OCI-LY3 (cell line): ENCODE measurements around the gene MRPL55.

Experiments used
- H2AFZ ChIP-seq: fragments of 200-600, 300-600 bp; shearing (Covaris generic); 2 replicates; pipeline ENCODE4 v1.6.0; 2014; ENCODE audit warnings: antibody characterized with exemption, low read depth, low read length
- H3K27ac ChIP-seq: fragments of 200-600, 300-600 bp; sonication (generic); 2 replicates; pipeline ENCODE4 v1.5.1; 2014; ENCODE audit warnings: mild to moderate bottlenecking, low read length, moderate library complexity, mixed read lengths
- H3K27me3 ChIP-seq: fragments of 200-600, 300-600 bp; sonication (generic); 2 replicates; pipeline ENCODE4 v1.6.1; 2014; ENCODE audit warnings: low read depth, low read length, mixed read lengths
- H3K36me3 ChIP-seq: fragments of 200-600, 300-600 bp; sonication (generic); replicated peaks from 2 replicates; pipeline ENCODE3; 2014; ENCODE audit warnings: low read depth, low read length, mixed read lengths
- H3K4me1 ChIP-seq: fragments of 300-600, 200-600 bp; sonication (generic); 2 replicates; pipeline ENCODE4 v1.6.1; 2014; ENCODE audit warnings: low read length, mixed read lengths
- H3K4me2 ChIP-seq: fragments of 200-600, 300-600 bp; sonication (generic); 2 replicates; pipeline ENCODE4 v1.6.1; 2014; ENCODE audit warnings: low read length, mixed read lengths
- H3K4me3 ChIP-seq: fragments of 300-600, 200-600 bp; sonication (generic); 2 replicates; pipeline ENCODE4 v1.5.1; 2014; ENCODE audit warnings: antibody characterized with exemption, mild to moderate bottlenecking, low read length, moderate library complexity
- H3K79me2 ChIP-seq: fragments of 300-600, 200-600 bp; shearing (Covaris generic); 2 replicates; pipeline ENCODE4 v1.6.1; 2014; ENCODE audit warnings: mild to moderate bottlenecking, low read length, mixed read lengths
- H3K9ac ChIP-seq: fragments of 300-600, 200-600 bp; shearing (Covaris generic); 2 replicates; pipeline ENCODE4 v1.6.0; 2014; ENCODE audit warnings: mild to moderate bottlenecking, low read length, moderate library complexity
- H3K9me3 ChIP-seq: fragments of 200-600, 300-600 bp; shearing (Covaris generic); 2 replicates; pipeline ENCODE4 v1.6.1; 2014; ENCODE audit warnings: low read length, mixed read lengths; ENCODE audit not compliant: insufficient read depth
- H4K20me1 ChIP-seq: fragments of 200-600, 300-600 bp; sonication (generic); 2 replicates; pipeline ENCODE4 v1.6.1; 2016; ENCODE audit warnings: low read length, mixed read lengths; ENCODE audit not compliant: insufficient read depth
- EZH2phosphoT487 ChIP-seq: fragments of 200-600 bp; shearing (Covaris generic); IDR thresholded peaks from 2 replicates; pipeline ENCODE4 v1.6.1; 2018; ENCODE audit warnings: antibody characterized with exemption, mixed run types, low read depth
- TF ChIP-seq, protein P1 (sequence below): fragments of 200-600, 300-600 bp; sonication (generic); IDR thresholded peaks from 2 replicates; pipeline ENCODE4 v1.5.1; 2014; ENCODE audit warnings: antibody characterized with exemption, low read length, low read depth

MRPL55 gene

DNA sequence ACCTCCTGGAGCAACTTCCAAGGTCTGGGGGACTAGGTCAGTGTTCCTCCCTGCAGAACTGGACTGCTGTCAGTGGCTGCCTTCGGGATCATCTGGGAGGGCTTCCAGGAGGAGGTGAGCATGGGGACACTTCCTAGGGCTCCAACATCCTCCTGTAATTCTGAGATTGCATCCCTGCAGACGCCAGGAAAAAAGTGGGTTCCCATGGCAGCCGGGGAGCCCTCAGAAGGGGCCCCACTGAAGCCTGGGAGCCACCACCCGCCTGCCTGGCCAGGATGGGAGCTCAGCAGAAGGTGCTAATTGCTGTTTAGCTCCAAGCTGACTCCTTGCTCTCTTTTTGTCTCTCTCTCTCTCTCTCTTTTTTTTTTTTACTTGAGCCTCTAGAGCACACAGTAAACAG lies 42.7 kb downstream of the MRPL55 start:
- no peaks in the 10 kb centered on the region for H4K20me1 ChIP-seq
- no peak overlapping the region for H3K4me3 ChIP-seq
- no peaks in the 10 kb centered on the region for H3K9me3 ChIP-seq
- no peaks in the 10 kb centered on the region for H3K36me3 ChIP-seq
- no peak overlapping the region for H2AFZ ChIP-seq
- no peaks in the 10 kb centered on the region for H3K4me1 ChIP-seq
- H3K27me3 ChIP-seq = peaks cover 19% of the 10 kb centered on the region
- no peaks in the 10 kb centered on the region for H3K79me2 ChIP-seq
- H3K27ac ChIP-seq = no peak overlapping the region
- no peak overlapping the region for H3K9ac ChIP-seq
- no peak overlapping the region for H3K4me2 ChIP-seq
- TF ChIP-seq EZH2phosphoT487 = no peak
- TF ChIP-seq, protein P1, sequence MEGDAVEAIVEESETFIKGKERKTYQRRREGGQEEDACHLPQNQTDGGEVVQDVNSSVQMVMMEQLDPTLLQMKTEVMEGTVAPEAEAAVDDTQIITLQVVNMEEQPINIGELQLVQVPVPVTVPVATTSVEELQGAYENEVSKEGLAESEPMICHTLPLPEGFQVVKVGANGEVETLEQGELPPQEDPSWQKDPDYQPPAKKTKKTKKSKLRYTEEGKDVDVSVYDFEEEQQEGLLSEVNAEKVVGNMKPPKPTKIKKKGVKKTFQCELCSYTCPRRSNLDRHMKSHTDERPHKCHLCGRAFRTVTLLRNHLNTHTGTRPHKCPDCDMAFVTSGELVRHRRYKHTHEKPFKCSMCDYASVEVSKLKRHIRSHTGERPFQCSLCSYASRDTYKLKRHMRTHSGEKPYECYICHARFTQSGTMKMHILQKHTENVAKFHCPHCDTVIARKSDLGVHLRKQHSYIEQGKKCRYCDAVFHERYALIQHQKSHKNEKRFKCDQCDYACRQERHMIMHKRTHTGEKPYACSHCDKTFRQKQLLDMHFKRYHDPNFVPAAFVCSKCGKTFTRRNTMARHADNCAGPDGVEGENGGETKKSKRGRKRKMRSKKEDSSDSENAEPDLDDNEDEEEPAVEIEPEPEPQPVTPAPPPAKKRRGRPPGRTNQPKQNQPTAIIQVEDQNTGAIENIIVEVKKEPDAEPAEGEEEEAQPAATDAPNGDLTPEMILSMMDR = no peak

DNA sequence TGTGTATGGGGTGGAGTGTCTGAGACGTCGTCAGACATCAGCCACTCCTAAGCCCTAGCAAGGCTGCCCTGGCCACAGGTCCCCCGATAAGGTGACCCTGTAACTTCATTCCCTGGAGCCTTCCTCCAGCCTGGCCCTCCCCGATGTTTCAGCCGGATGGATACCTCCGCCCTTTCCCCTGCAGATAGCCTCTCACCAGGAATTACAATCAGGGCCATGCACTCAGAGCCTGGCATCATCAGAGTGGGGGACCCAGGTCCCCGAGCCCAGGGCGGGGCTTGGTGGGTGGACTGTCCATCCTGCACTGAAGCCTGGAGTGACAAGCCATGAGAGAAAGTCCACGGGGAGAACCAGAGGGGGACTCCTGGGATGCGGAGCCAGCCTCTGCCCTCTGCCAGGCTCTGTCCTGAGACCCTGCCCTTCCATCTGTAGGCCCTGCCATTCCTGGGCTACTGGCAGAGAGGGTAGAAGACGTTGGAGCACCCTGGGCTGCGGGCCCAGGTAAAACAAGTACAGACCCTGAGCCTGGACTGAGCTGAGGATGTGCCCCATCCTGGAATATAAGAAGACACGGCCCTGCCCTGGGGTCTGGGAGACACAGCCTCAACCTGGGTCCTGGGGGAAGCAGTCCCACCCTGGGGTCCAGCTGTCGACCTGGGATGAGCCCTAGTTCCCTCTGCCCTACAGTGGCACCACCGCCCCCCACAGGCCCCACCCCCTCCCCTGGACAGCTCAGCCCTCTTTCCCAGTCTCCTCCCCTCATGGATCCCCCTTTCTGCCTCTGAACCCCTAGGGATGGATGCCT lies 43.4 kb downstream of the MRPL55 start:
- H3K4me3 ChIP-seq = no peak overlapping the region
- H4K20me1 ChIP-seq = no peaks in the 10 kb centered on the region
- H3K4me1 ChIP-seq = no peaks in the 10 kb centered on the region
- H3K9ac ChIP-seq = no peak overlapping the region
- H3K79me2 ChIP-seq = no peaks in the 10 kb centered on the region
- no peak overlapping the region for H3K4me2 ChIP-seq
- H3K36me3 ChIP-seq = no peaks in the 10 kb centered on the region
- H2AFZ ChIP-seq = no peak overlapping the region
- no peak overlapping the region for H3K27ac ChIP-seq
- peaks cover 14% of the 10 kb centered on the region for H3K27me3 ChIP-seq
- TF ChIP-seq EZH2phosphoT487 = no peak
- TF ChIP-seq, protein P1 = no peak
- H3K9me3 ChIP-seq = no peaks in the 10 kb centered on the region

DNA sequence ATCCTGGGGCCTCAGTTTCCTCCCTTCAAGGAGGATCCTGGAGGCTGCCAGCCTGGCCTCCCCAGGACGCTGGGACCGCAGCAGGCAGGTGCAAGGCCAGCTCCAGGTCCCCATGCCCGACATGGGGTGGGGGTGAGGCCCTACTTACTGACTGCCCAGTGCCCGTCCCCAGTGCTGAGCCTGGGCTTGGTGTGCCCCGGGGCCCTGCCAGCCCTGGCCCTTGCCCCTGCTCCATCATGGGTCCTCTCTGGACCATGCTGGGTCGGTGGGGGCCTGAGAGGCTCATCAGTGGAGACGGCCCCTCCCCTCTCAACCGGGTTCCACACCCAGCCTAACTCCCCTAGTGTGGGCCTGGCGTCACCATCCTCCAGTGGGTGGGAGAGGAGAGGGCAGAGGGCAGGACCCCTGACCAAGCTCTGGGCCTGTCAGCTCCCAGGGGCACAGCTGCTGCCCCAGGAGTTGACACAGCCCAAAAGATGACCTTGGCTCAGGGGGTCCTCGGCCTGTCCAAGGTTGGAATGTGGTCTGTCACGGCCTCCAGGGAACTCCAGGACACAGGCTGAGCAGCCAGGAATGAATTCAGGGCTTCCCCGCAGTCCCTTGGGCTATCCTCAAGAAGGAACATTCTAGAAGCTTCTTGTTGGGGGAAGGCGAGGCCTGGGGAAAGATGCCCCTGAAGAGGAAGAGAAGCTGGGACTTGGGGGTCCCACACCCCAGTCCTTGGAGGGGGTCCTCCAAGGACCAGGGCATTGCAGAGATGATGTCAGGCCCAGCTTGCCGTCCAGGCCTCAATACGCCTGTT lies 44.2 kb downstream of the MRPL55 start:
- no peaks in the 10 kb centered on the region for H3K79me2 ChIP-seq
- H3K4me2 ChIP-seq = no peak overlapping the region
- no peaks in the 10 kb centered on the region for H3K36me3 ChIP-seq
- no peaks in the 10 kb centered on the region for H3K4me1 ChIP-seq
- H3K9ac ChIP-seq = no peak overlapping the region
- TF ChIP-seq, protein P1 = no peak
- TF ChIP-seq EZH2phosphoT487 = no peak
- H3K9me3 ChIP-seq = no peaks in the 10 kb centered on the region
- no peak overlapping the region for H3K4me3 ChIP-seq
- H3K27me3 ChIP-seq = peaks cover 14% of the 10 kb centered on the region
- no peaks in the 10 kb centered on the region for H4K20me1 ChIP-seq
- no peak overlapping the region for H2AFZ ChIP-seq
- no peak overlapping the region for H3K27ac ChIP-seq

DNA sequence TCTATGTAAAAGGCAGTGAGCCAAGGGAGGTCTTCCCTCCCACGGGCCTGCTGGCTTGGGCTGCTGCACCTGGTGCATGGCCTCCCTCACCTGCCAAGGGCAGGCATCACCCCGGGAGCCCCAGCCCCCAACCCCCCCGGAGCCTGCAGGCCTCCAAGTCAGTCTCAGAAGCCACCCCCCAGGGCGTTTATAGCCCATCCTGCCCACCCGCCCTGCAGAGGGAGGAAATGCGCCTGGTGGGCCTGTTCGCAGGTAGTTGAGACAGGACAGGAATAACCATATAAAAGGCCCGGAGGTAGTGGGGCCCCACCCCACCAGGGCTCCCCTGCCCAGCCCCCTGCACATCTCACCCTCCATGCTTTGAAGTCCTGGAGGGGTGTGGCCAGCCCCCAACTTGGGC lies 44.8 kb downstream of the MRPL55 start:
- no peak for TF ChIP-seq EZH2phosphoT487
- TF ChIP-seq, protein P1 = no peak
- H4K20me1 ChIP-seq = no peaks in the 10 kb centered on the region
- no peaks in the 10 kb centered on the region for H3K36me3 ChIP-seq
- H3K27ac ChIP-seq = no peak overlapping the region
- no peaks in the 10 kb centered on the region for H3K9me3 ChIP-seq
- H2AFZ ChIP-seq = no peak overlapping the region
- H3K4me3 ChIP-seq = no peak overlapping the region
- H3K27me3 ChIP-seq = peaks cover 14% of the 10 kb centered on the region
- H3K79me2 ChIP-seq = no peaks in the 10 kb centered on the region
- no peaks in the 10 kb centered on the region for H3K4me1 ChIP-seq
- no peak overlapping the region for H3K4me2 ChIP-seq
- H3K9ac ChIP-seq = no peak overlapping the region
